KMS-11 (cell line): ENCODE data around the gene SMARCE1.

Source experiments
- H2AFZ ChIP-seq: fragments of 200-600 bp; sonication (generic); 2 replicates; pipeline ENCODE4 v1.6.1; 2016; ENCODE audit warnings: antibody characterized with exemption, mixed run types, low read depth
- H3K27ac ChIP-seq: fragments of 200-600 bp; sonication (generic); 2 replicates; pipeline ENCODE4 v1.6.1; 2016; ENCODE audit warnings: mild to moderate bottlenecking, mixed run types
- H3K27me3 ChIP-seq: fragments of 200-600 bp; sonication (generic); 2 replicates; pipeline ENCODE4 v1.6.1; 2017; ENCODE audit warnings: mild to moderate bottlenecking, low read depth, mixed run types, moderate library complexity; ENCODE audit not compliant: insufficient read depth
- H3K36me3 ChIP-seq: fragments of 200-600 bp; sonication (generic); 2 replicates; pipeline ENCODE4 v1.6.1; 2017; ENCODE audit warnings: mild to moderate bottlenecking, mixed run types; ENCODE audit not compliant: insufficient read depth
- H3K4me1 ChIP-seq: fragments of 200-600 bp; sonication (generic); 2 replicates; pipeline ENCODE4 v1.6.1; 2016; ENCODE audit warnings: mild to moderate bottlenecking, low read depth, mixed run types; ENCODE audit not compliant: poor library complexity, severe bottlenecking
- H3K4me2 ChIP-seq: fragments of 200-600 bp; sonication (generic); 2 replicates; pipeline ENCODE4 v1.7.0; 2016; ENCODE audit warnings: mild to moderate bottlenecking, mixed run types
- H3K4me3 ChIP-seq: fragments of 200-600 bp; sonication (generic); IDR thresholded peaks from 2 replicates; pipeline ENCODE4 v1.6.1; 2017; ENCODE audit warnings: low read depth, low read length, mixed read lengths; ENCODE audit not compliant: insufficient read depth
- H3K79me2 ChIP-seq: fragments of 200-600 bp; sonication (generic); 2 replicates; pipeline ENCODE4 v1.6.1; 2016; ENCODE audit warnings: low read depth, mixed run types; ENCODE audit not compliant: insufficient read depth
- H3K9ac ChIP-seq: fragments of 200-600 bp; sonication (generic); 2 replicates; pipeline ENCODE4 v1.6.1; 2016; ENCODE audit warnings: mild to moderate bottlenecking, mixed run types
- H4K20me1 ChIP-seq: fragments of 200-600 bp; sonication (generic); 2 replicates; pipeline ENCODE4 v1.6.1; 2016; ENCODE audit warnings: mild to moderate bottlenecking, mixed run types; ENCODE audit not compliant: insufficient read depth
- CTCF ChIP-seq: fragments of 200-600 bp; sonication (generic); conservative IDR thresholded peaks from 2 replicates; pipeline ENCODE4 v1.6.1; 2017; ENCODE audit warnings: low read depth, mild to moderate bottlenecking, antibody characterized with exemption, low read length, moderate library complexity, mixed read lengths

Gene SMARCE1

GRCh38 chr17:40605306-40605705, 42.3 kb downstream of the SMARCE1 start:
- Histone ChIP-seq H2AFZ (no peak overlapping the region), H3K4me2 (no peak overlapping the region), H3K27ac (no peak overlapping the region), H3K36me3 (no peaks in the 10 kb centered on the region), H3K9ac (no peak overlapping the region), H4K20me1 (no peaks in the 10 kb centered on the region), H3K27me3 (no peaks in the 10 kb centered on the region), H3K4me3 (no peak overlapping the region), H3K79me2 (no peaks in the 10 kb centered on the region), H3K4me1 (no peaks in the 10 kb centered on the region)
- no peak for TF ChIP-seq CTCF

- Histone ChIP-seq H3K27me3 (no peaks in the 10 kb centered on the region), H3K4me1 (no peaks in the 10 kb centered on the region), H3K79me2 (no peaks in the 10 kb centered on the region), H3K4me3 (no peak overlapping the region), H3K36me3 (no peaks in the 10 kb centered on the region), H2AFZ (no peak overlapping the region), H3K4me2 (no peak overlapping the region), H3K27ac (no peak overlapping the region), H3K9ac (no peak overlapping the region), H4K20me1 (no peaks in the 10 kb centered on the region)
- TF ChIP-seq CTCF: no peak
Measured at GRCh38 chr17:40604327-40605080, 43.1 kb downstream of the SMARCE1 start.

- Histone ChIP-seq H4K20me1 (no peaks in the 10 kb centered on the region), H2AFZ (no peak overlapping the region), H3K27ac (no peak overlapping the region), H3K4me2 (no peak overlapping the region), H3K9ac (no peak overlapping the region), H3K36me3 (no peaks in the 10 kb centered on the region), H3K4me3 (no peak overlapping the region), H3K27me3 (no peaks in the 10 kb centered on the region), H3K4me1 (no peaks in the 10 kb centered on the region), H3K79me2 (no peaks in the 10 kb centered on the region)
- no peak for TF ChIP-seq CTCF
Measured at GRCh38 chr17:40602445-40603443, 44.9 kb downstream of the SMARCE1 start.

- H3K27ac ChIP-seq: no peak overlapping the region
- no peak overlapping the region for H3K9ac ChIP-seq
- H3K79me2 ChIP-seq: no peaks in the 10 kb centered on the region
- H3K27me3 ChIP-seq: no peaks in the 10 kb centered on the region
- no peaks in the 10 kb centered on the region for H4K20me1 ChIP-seq
- no peak overlapping the region for H2AFZ ChIP-seq
- TF ChIP-seq CTCF: no peak
- H3K4me3 ChIP-seq: no peak overlapping the region
- H3K4me2 ChIP-seq: no peak overlapping the region
- H3K36me3 ChIP-seq: no peaks in the 10 kb centered on the region
- no peaks in the 10 kb centered on the region for H3K4me1 ChIP-seq
Measured at GRCh38 chr17:40600486-40601046, 47.1 kb downstream of the SMARCE1 start.
